PC-3 (cell line): ENCODE measurements around the gene EPPIN. TPM values are rescaled to one million over a fixed set of nuclear protein-coding genes. Genes with fewer than 3 reads are reported as not detected.

Source experiments
- ATAC-seq: fragments of 200-7000 bp; cut with Tn5 transposase; 2 replicates; pipeline ENCODE4 v1.9.1; 2020; ENCODE audit warnings: mild to moderate bottlenecking, moderate library complexity
- BruUV-seq: library from RNA; stranded (reverse); fragments of 400-500 nt; replicated peaks from 2 replicates; lab custom pipeline; 2021; lab: Mats Ljungman, UMichigan
- CTCF ChIA-PET: fragments of 300-600 bp; sonication (Branson Sonifier 250); formaldehyde crosslinking; loops from one replicate; lab custom pipeline; 2022; ENCODE audit warnings: antibody characterized with exemption; lab: Charles Lee
- POLR2A ChIA-PET: fragments of 300-600 bp; sonication (Branson Sonifier 250); formaldehyde crosslinking; loops from one replicate; lab custom pipeline; 2022; ENCODE audit warnings: antibody characterized with exemption; ENCODE audit not compliant: unreplicated experiment; lab: Charles Lee
- DNase-seq: peaks from one replicate; pipeline ENCODE4 v3.0.0-alpha.2; 2015
- H2AFZ ChIP-seq: fragments of 300-600 bp; sonication (generic); 2 replicates; pipeline ENCODE4 v1.6.0; 2016; ENCODE audit warnings: antibody characterized with exemption, low read length
- H3F3A ChIP-seq: fragments of 300-600 bp; sonication (generic); one replicate; pipeline ENCODE4 v1.6.0; 2017; ENCODE audit warnings: antibody characterized with exemption, low read length, control low read depth, mild to moderate bottlenecking; ENCODE audit not compliant: unreplicated experiment
- H3K27ac ChIP-seq: fragments of 300-600 bp; sonication (generic); 2 replicates; pipeline ENCODE4 v1.5.1; 2016; ENCODE audit warnings: mild to moderate bottlenecking, low read length
- H3K27me3 ChIP-seq: fragments of 300-600 bp; sonication (generic); 2 replicates; pipeline ENCODE4 v1.6.1; 2016; ENCODE audit warnings: low read length, mixed read lengths
- H3K36me3 ChIP-seq: fragments of 300-600 bp; sonication (generic); 2 replicates; pipeline ENCODE4 v1.6.1; 2016; ENCODE audit warnings: low read depth, mixed run types, low read length, mixed read lengths
- H3K4me1 ChIP-seq: fragments of 300-600 bp; sonication (generic); 2 replicates; pipeline ENCODE4 v1.5.1; 2016; ENCODE audit warnings: low read length; ENCODE audit not compliant: insufficient read depth
- H3K4me2 ChIP-seq: fragments of 300-600 bp; sonication (generic); 2 replicates; pipeline ENCODE4 v1.6.0; 2016; ENCODE audit warnings: low read length
- H3K4me3 ChIP-seq: fragments of 300-600 bp; sonication (generic); 2 replicates; pipeline ENCODE4 v1.5.1; 2016; ENCODE audit warnings: mild to moderate bottlenecking, low read length, mixed read lengths
- H3K79me2 ChIP-seq: fragments of 300-600 bp; sonication (generic); 2 replicates; pipeline ENCODE4 v1.6.1; 2017; ENCODE audit warnings: low read length, mixed read lengths
- H3K9ac ChIP-seq: fragments of 300-600 bp; sonication (generic); 2 replicates; pipeline ENCODE4 v1.6.0; 2016; ENCODE audit warnings: mild to moderate bottlenecking, low read length
- H3K9me2 ChIP-seq: fragments of 300-600 bp; sonication (generic); replicated peaks from 2 replicates; pipeline ENCODE4 v1.6.1; 2016; ENCODE audit warnings: mixed run types, low read length, mixed read lengths
- H3K9me3 ChIP-seq: fragments of 300-600 bp; sonication (generic); 2 replicates; pipeline ENCODE4 v1.6.1; 2016; ENCODE audit warnings: low read length, mixed read lengths
- H4K20me1 ChIP-seq: fragments of 300-600 bp; sonication (generic); 2 replicates; pipeline ENCODE4 v1.6.1; 2016; ENCODE audit warnings: low read length, mixed read lengths
- CTCF ChIP-seq: fragments of 300-600 bp; sonication (generic); conservative IDR thresholded peaks from 2 replicates; pipeline ENCODE4 v1.5.1; 2017; ENCODE audit warnings: antibody characterized with exemption, low read depth, mild to moderate bottlenecking, low read length
- EZH2 ChIP-seq: fragments of 300-600 bp; sonication (generic); IDR thresholded peaks from one replicate; pipeline ENCODE4 v1.6.1; 2017; ENCODE audit warnings: antibody characterized with exemption, mild to moderate bottlenecking, low read length; ENCODE audit not compliant: unreplicated experiment
- EZH2phosphoT487 ChIP-seq: fragments of 300-600 bp; sonication (generic); IDR thresholded peaks from 2 replicates; pipeline ENCODE4 v1.6.1; 2018; ENCODE audit warnings: mild to moderate bottlenecking, antibody characterized with exemption, low read length, borderline replicate concordance
- intact Hi-C: fragments of 100-400 bp; cut with micrococcal nuclease; formaldehyde crosslinking; loops from 2 replicates; pipeline ENCODE4 v1.9.0; 2023
- total RNA-seq: library from RNA; depleted of rRNA; stranded (reverse); fragments of >200 nt; gene quantifications from 2 replicates; pipeline ENCODE4 v1.2.3, GENCODE V29; 2014

EPPIN gene
- total RNA-seq, 1 experiment from 2014 or later: not detected

GRCh38 chr20:45507011-45507820, 40.0 kb downstream of the EPPIN start:
- ChIA-PET POLR2A (no interaction called here), CTCF (no interaction called here)
- no peaks in the 10 kb centered on the region for H3K9me2 ChIP-seq
- H3K79me2 ChIP-seq: no peaks in the 10 kb centered on the region
- H3K9me3 ChIP-seq: no peaks in the 10 kb centered on the region
- H3K4me1 ChIP-seq: peaks cover 21% of the 10 kb centered on the region
- TF ChIP-seq EZH2phosphoT487: no peak
- no peak for TF ChIP-seq CTCF
- TF ChIP-seq EZH2: no peak
- no peaks in the 10 kb centered on the region for H3K27me3 ChIP-seq
- ATAC-seq (peak; percentile 91), DNase-seq (peak; percentile 83)
- peak overlapping the region; percentile 83 for H3K27ac ChIP-seq
- no peak overlapping the region for H3K4me3 ChIP-seq
- intact Hi-C loops: no loop called here
- no peak overlapping the region for H2AFZ ChIP-seq
- H3F3A ChIP-seq: no peaks in the 10 kb centered on the region
- BruUV-seq: no TSS peak
- no peaks in the 10 kb centered on the region for H3K36me3 ChIP-seq
- peak overlapping the region; percentile 47 for H3K9ac ChIP-seq
- H4K20me1 ChIP-seq: no peaks in the 10 kb centered on the region
- H3K4me2 ChIP-seq: peak overlapping the region; percentile 4; the same call in 1 of the 2 replicates

DNA sequence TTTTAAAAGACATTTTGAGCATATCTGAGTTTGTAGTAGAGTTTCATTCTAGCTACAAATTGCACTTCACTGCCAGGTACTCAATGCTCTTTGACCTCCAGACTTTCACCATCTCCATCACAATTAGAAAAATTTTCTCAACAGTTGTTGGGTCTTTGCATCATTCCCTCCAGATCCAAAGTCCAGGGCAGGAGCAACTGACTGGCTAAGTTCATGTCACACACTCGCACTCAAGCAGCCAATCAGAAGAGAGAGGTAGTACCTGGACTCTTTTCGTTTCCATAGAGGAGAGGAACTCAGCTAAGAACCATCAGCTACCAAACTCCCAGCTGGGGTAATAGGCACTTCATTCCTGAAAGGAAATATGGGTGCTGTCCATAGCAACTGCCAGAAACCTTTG, 40.8 kb downstream of the EPPIN start:
- Histone ChIP-seq H3K4me3 (no peak overlapping the region), H3F3A (no peaks in the 10 kb centered on the region), H2AFZ (no peak overlapping the region), H3K4me2 (peak overlapping the region; percentile 25), H3K79me2 (no peaks in the 10 kb centered on the region), H3K27me3 (no peaks in the 10 kb centered on the region; the same call in 1 of the 2 replicates), H3K36me3 (no peaks in the 10 kb centered on the region), H3K9ac (peak overlapping the region; percentile 20; the same call in 1 of the 2 replicates), H3K4me1 (peaks cover 21% of the 10 kb centered on the region), H3K27ac (peak overlapping the region; percentile 67), H3K9me2 (no peaks in the 10 kb centered on the region), H4K20me1 (no peaks in the 10 kb centered on the region), H3K9me3 (no peaks in the 10 kb centered on the region)
- ChIA-PET CTCF (no interaction called here), POLR2A (no interaction called here)
- intact Hi-C loops: no loop called here
- no peak for TF ChIP-seq CTCF
- TF ChIP-seq EZH2: no peak
- DNase-seq (no peak), ATAC-seq (no peak)
- no TSS peak for BruUV-seq

GRCh38 chr20:45503403-45503802, 43.8 kb downstream of the EPPIN start:
- CTCF ChIA-PET: no interaction called here
- H2AFZ ChIP-seq: no peak overlapping the region
- no peaks in the 10 kb centered on the region for H4K20me1 ChIP-seq
- peak; percentile 17 for DNase-seq
- H3F3A ChIP-seq: no peaks in the 10 kb centered on the region
- no peaks in the 10 kb centered on the region for H3K9me3 ChIP-seq
- no peak overlapping the region for H3K9ac ChIP-seq
- peaks cover 21% of the 10 kb centered on the region for H3K4me1 ChIP-seq
- no peaks in the 10 kb centered on the region; the same call in 1 of the 2 replicates for H3K27me3 ChIP-seq
- no peak overlapping the region for H3K4me2 ChIP-seq
- H3K36me3 ChIP-seq: no peaks in the 10 kb centered on the region
- no peaks in the 10 kb centered on the region for H3K9me2 ChIP-seq
- no peak for TF ChIP-seq CTCF
- no peak for TF ChIP-seq EZH2
- TF ChIP-seq EZH2phosphoT487: no peak
- intact Hi-C loops: no loop called here
- no peak overlapping the region for H3K4me3 ChIP-seq
- POLR2A ChIA-PET: no interaction called here
- no peaks in the 10 kb centered on the region for H3K79me2 ChIP-seq
- no peak for ATAC-seq
- BruUV-seq: no TSS peak
- no peak overlapping the region for H3K27ac ChIP-seq
